Measurements from ENCODE around the gene SAXO1. TPM values are rescaled to one million over a fixed set of nuclear protein-coding genes. Genes with fewer than 3 reads are reported as not detected.

SAXO1 gene
- polyA plus RNA-seq, 3 donors, result not detected

- peaks cover 4% of the 10 kb centered on the region for H3K4me1 Mint-ChIP-seq
- no peak overlapping the region for H3K4me2 ChIP-seq (replicated peaks; ENCODE audit: extremely low read depth, low read length, poor library complexity, severe bottlenecking)
- no peak overlapping the region for H3K27ac Mint-ChIP-seq
- H3K36me3 ChIP-seq (replicated peaks in 1 of 2; ENCODE audit: control insufficient read depth in 1 of 2, insufficient read depth in 2 of 2, low read length in 2 of 2), result no peaks in the 10 kb centered on the region
- no peaks in the 10 kb centered on the region for H3K79me2 ChIP-seq (ENCODE audit: insufficient read depth, low read length)
- no CpG with 5 or more reads among the region's 2 CpGs for WGBS (ENCODE audit: insufficient coverage)
- H3K27ac ChIP-seq (ENCODE audit: low read depth in 1 of 2, low read length in 2 of 2), result no peak overlapping the region
- DNase-seq, result no peak
- no peaks in the 10 kb centered on the region for H4K20me1 ChIP-seq (ENCODE audit: insufficient read depth, low read length)
- H3K9me3 Mint-ChIP-seq, result peaks cover 0 to 5% (median 0%) of the 10 kb centered on the region in 7 donors
- H3K4me1 ChIP-seq (ENCODE audit: control insufficient read depth in 1 of 2, insufficient read depth in 2 of 2, low read length in 2 of 2), result no peaks in the 10 kb centered on the region
- no peak overlapping the region for H3K9ac ChIP-seq (ENCODE audit: insufficient read depth, low read length, poor library complexity, severe bottlenecking)
- no peak for TF ChIP-seq CTCF (IDR thresholded peaks at IDR 0.05)
- no peaks in the 10 kb centered on the region for H3K9me3 ChIP-seq (replicated peaks in 1 of 2; ENCODE audit: control insufficient read depth in 1 of 2, insufficient read depth in 1 of 2, low read length in 2 of 2)
- intact Hi-C loops (cut with micrococcal nuclease), result no loop called here
- H2AFZ ChIP-seq (ENCODE audit: insufficient read depth, low read depth, low read length, poor library complexity, severe bottlenecking), result no peak overlapping the region
- peaks cover 0 to 4% (median 0%) of the 10 kb centered on the region in 3 donors for H3K27me3 Mint-ChIP-seq (ENCODE audit: low read depth in 3 of 3)
- H3K4me3 ChIP-seq (replicated peaks in 1 of 3; ENCODE audit: low read depth in 2 of 3, low read length in 3 of 3), result no peak overlapping the region
- no peaks in the 10 kb centered on the region for H3K36me3 Mint-ChIP-seq
- H3K4me3 Mint-ChIP-seq, result no peak overlapping the region
- peaks cover 0 to 2% of the 10 kb centered on the region in 2 donors for H3K27me3 ChIP-seq (ENCODE audit: control insufficient read depth in 2 of 2, insufficient read depth in 2 of 2, low read length in 2 of 2)
Observed at GRCh38 chr9:18978188-18978587, 54.8 kb downstream of the SAXO1 start.

- Histone ChIP-seq H3K27ac (ENCODE audit: low read depth in 1 of 2, low read length in 2 of 2) (no peak overlapping the region), H3K4me3 (replicated peaks in 1 of 3; ENCODE audit: low read depth in 2 of 3, low read length in 3 of 3) (no peak overlapping the region), H4K20me1 (ENCODE audit: insufficient read depth, low read length) (no peaks in the 10 kb centered on the region), H2AFZ (ENCODE audit: insufficient read depth, low read depth, low read length, poor library complexity, severe bottlenecking) (peak overlapping the region; percentile 65), H3K79me2 (ENCODE audit: insufficient read depth, low read length) (no peaks in the 10 kb centered on the region), H3K27me3 (ENCODE audit: control insufficient read depth in 2 of 2, insufficient read depth in 2 of 2, low read length in 2 of 2) (peaks cover 0 to 2% of the 10 kb centered on the region in 2 donors), H3K9ac (ENCODE audit: insufficient read depth, low read length, poor library complexity, severe bottlenecking) (no peak overlapping the region), H3K4me1 (ENCODE audit: control insufficient read depth in 1 of 2, insufficient read depth in 2 of 2, low read length in 2 of 2) (no peaks in the 10 kb centered on the region), H3K36me3 (replicated peaks in 1 of 2; ENCODE audit: control insufficient read depth in 1 of 2, insufficient read depth in 2 of 2, low read length in 2 of 2) (no peaks in the 10 kb centered on the region), H3K4me2 (replicated peaks; ENCODE audit: extremely low read depth, low read length, poor library complexity, severe bottlenecking) (peak overlapping the region; percentile 51), H3K9me3 (replicated peaks in 1 of 2; ENCODE audit: control insufficient read depth in 1 of 2, insufficient read depth in 1 of 2, low read length in 2 of 2) (no peaks in the 10 kb centered on the region)
- intact Hi-C loops (cut with micrococcal nuclease), result no loop called here
- Mint-ChIP-seq H3K9me3 (peaks cover 0 to 2% (median 0%) of the 10 kb centered on the region in 7 donors), H3K4me3 (peak overlapping the region; percentile 1 to 77), H3K27me3 (ENCODE audit: low read depth in 3 of 3) (peaks cover 0 to 6% (median 0%) of the 10 kb centered on the region in 3 donors), H3K4me1 (peaks cover 4% of the 10 kb centered on the region), H3K36me3 (no peaks in the 10 kb centered on the region), H3K27ac (no peak overlapping the region)
- no peak for DNase-seq
- no peak for TF ChIP-seq CTCF (IDR thresholded peaks at IDR 0.05)
- WGBS (ENCODE audit: insufficient coverage), result 0% methylated on average over 3 of the region's 12 CpGs
Observed at GRCh38 chr9:18976709-18977531, 56.1 kb downstream of the SAXO1 start.
